GM18907 (cell line): ENCODE measurements around the gene UBAC1.
"Not testable (repeated sequence)": the region's sequence is repeated elsewhere in the genome, so short reads cannot be mapped to it uniquely, and the experiment has no call there.

Experiments
- ATAC-seq: cut with Tn5 transposase; IDR thresholded peaks from one replicate; pipeline ENCODE4 v1.9.1; 2021; ENCODE audit warnings: mild to moderate bottlenecking, moderate library complexity; ENCODE audit not compliant: unreplicated experiment

The UBAC1 gene

DNA sequence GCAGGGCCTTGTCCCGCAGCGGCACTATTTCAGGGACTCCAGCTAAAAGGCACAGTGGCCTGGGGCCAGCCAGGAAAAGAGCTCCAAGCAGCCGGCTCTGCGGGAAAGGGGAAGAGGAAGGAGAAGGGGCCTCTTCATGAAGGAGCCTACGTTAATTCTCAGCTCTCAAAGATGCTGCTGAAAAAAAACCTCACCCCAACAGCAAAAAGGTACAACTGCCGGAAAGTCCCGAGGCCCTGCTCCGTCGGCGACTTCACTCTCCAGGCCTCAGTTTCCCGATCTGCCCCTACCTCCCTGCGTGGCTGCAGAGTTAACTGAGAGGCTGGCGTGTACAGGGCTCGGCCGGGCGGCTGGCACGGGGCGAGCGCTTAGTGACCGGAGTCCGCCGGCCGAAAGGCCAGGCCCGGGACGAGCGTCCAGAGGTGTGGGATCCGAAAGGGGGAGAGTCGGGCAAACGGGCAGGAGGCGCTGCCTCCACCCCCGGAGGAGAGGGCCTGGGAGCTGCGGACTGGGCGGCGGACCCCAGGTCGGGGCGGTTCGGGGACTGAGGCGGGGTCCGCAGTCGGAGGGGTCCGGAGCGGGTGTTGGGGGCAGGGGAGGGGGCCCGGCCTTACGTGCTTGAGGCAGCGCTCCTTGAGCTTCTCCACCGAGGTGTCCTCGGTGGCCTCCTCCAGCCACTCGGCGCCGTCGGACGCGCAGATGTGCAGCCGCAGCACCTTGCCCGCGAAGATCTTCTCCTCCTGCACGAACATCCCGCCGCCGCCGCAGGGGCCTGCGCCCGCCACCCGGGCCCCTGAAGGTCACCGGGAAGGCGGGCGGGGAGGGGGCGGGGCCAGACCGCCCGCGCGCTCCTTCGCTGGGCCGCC, 529 bp downstream of the UBAC1 start:
- ATAC-seq, result peak; percentile 15

DNA sequence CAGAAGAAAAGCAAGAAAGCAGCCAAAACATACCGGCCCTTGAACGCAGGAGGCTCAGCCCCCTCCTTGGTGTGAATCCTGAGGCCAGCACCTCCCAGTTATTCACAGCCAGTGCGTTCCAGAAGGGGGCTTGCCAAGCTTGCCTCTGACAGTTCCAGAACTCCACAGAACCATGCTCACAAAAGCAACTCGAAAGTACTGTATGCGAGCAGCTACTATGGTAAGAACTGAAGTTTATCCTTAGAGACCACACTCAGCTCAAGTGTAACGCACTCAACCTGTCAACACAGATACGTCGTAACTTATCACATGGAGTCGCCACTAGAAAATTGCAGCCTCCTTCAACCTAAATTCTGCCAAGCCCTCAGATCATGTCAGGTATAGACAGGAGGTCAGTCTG, 1.4 kb downstream of the UBAC1 start:
- no peak for ATAC-seq

DNA sequence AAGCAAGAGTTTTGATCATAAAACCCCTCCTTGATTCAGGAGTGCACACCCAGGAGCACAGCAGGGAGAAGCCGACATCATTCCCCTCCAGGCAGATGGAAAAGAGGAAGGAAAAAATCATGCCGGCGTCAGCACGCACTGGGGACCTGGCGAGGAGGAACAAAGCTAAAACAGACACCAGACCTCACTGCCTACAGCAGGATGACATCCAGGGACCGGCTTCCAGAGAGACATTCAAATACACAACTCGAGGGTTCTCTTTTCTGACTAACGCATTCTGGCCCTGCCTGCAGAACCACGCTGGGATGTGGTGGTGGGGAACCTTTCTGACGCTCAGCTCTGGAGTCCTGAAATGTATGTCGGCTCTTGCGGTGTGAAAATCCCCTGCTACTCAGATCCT, 2.7 kb downstream of the UBAC1 start:
- ATAC-seq, result no peak

DNA sequence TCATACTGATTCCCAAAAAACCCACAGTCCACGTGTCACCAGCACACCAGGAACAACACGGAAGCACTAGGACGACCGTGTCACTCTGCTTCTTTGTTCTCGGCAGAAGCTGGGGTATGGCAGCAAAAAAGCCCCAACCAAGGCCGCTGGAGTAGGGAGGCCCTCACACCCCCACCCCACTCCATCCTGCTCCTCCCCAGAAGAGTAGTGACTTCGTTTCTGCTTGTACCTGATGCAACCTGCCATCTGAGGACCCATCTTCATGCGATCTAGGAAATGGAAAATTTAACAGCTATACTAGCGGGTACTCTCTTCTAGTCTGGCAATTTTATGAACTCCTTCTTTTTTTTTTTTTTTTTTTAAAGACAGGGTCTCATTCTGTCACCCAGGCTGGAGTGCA, 3.7 kb downstream of the UBAC1 start:
- ATAC-seq, result no peak

DNA sequence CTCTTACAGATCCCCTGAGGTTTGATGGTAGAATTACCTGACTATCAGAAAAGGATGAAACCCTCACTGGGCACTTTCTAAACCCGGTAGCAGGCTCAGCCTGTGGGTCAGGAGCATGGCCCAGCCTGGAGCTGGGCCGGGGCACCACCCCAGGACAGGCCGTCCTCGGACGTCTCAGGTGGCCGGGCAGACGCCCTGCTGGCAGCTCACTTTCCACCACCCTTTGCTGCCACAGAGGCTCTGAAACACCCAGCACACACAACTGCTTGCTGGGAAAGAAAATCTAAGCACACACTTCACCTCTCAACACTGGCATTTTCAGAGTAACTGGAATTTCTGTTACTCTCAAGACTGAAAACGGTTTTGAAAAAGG, 4.4 kb downstream of the UBAC1 start:
- no peak for ATAC-seq

DNA sequence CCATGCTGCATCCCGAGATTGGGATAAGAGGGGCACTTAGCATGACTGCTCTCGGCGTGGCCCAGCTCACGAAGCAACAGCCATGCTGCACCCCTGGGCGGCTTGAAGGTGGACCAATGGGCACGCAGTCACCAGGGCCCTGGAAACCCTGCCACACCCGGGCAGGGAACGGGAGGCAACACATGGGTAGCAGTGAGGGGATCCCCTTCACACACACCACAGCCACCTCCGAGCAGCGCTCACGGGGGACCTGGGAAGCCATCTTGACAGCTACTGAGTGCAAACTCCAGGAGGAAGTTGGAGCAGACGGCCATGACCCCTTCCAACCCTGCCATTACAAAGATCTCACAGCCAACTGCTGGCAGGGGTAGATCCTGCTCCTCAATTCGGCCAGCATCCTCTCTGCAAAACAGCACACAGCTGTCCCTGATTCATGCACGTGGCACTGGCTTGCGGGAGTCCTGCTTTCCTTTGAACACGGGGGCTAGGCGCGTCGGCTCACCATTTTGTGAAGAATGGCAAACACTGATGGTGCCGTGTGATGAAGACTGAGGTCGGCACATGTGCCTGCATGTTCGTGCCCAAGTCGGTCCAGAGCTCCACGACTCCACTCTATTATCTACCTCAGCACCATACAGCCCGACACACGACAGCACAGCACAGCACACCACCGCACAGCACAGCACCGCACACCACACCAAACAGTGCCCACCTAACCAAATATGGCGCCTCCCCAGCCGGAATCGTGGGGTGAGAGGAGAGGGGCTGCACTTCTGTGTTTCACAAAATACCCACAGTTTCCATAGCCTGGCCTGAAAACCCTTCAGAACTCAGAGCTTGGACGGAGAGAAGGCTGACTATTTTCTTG, 5.0 kb downstream of the UBAC1 start:
- no peak for ATAC-seq

DNA sequence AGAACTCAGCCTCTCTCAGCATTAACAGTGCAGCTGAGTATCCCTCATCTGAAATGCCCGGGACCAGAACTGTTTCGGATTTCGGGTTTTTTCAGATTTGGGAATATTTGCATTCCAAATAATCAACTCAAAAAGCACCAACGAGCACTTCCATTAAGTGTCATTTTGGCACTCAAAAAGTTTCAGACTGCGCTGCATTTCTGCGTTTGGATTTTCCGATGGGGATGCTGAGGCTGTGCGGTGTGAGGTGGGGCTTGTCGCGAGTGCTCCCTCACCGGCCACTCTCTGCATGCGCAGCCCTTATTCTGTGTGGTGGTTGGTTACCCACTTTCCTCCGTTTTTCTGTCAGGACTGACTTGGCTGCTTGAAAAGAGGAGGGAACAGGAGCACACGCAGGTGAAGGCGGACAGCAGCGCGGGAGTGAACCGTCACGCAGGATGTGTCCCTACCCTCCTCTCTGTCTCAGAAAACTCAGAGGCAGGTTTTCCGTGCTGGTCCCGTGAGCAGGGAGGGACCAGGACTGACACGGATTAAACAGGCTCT, 8.4 kb downstream of the UBAC1 start:
- ATAC-seq, result no peak

DNA sequence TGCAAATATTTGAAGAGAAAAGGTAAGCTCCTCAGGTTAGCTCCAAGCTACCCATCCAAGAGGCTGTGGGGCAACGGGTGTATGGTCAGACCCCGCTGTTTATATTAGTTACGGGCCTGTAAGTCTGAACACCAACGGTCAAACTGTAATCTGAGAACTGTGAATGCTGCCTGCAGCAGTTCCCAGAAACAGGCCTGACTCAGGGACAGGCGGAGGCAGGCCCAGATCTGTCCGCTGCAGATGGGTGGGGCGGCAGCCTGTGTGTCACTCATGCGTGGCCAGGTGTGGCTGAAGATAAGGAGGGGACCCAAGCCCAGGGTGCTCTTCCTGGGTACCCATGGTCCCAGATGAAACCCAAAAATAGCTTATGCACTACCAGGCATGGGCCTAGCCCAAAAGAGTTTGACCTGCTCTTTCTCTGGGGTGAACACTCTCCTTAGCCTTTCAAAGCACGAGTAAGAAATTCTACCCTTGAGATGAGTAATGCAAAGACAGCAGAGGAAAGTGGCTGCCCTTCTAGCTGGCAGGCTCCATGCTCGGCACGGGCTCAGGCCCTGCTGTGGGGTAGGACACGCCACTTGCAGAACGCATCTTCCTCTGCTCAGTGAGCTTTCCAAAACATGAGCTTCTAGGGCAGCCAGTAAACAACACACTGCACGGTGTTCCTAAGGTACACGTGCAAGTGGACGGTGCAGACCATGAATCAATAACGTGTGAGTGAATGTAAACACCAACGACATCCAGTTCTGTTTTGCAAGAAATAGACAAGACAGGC, 9.1 kb downstream of the UBAC1 start:
- ATAC-seq, result no peak

DNA sequence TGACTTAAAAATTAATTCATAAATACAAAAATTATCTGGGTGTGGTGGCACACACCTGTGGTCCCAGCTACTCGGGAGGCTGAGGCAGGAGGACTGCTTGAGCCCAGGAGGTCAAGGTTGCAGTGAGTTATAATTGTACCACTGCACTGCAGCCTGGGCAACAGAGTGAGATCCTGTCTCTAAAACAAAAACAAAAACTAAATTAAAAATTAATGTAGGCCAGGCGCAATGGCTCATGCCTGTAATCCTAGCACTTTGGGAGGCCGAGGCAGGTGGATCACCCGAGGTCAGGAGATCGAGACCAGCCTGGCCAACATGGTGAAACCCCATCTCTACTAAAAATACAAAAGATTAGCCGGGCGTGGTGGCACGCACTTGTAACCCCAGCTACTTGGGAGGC, 9.9 kb downstream of the UBAC1 start:
- ATAC-seq, result not testable (repeated sequence)

DNA sequence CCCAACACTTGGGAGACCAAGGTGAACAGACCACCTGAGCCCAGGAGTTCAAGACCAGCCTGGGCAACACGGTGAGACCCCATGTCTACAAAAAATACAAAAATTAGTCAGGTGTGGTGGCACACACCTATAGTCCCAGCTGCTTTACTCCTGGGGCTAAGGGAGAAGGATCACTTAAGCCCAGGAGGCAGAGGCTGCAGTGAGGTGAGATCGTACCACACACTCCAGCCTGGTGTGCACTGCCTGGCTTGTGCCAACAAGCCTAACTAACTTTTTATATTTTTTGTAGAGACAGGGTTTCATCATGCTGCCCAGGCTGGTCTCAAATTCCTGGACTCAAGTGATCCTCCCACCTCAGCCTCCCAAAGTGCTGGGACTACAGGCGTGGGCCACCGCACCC, 10.3 kb downstream of the UBAC1 start:
- not testable (repeated sequence) for ATAC-seq

DNA sequence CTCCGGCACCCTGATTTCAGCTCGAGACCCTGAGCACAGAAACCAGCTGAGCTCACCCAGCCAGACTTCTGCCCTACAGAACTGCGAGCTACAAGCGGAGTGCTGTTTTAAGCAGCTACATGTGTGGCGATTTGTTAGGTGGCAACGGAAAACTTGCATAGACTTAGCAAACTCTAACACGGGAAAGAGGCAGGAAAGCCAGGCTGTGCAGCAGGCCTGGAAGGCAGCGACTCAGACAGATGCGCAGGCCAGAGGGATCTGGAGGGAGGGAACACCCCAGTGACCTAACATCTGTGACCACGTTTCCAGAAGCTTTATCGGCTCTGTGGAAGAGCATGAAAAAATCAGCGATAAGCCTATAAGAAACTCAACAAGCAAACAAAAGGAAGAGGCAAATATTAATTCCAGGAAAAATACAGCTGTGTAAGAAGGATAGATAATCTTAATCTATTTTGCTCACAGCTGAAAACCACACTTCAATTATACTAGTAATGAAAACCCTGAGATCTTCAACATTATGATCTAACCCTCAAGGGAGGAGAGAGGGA, 11.0 kb downstream of the UBAC1 start:
- ATAC-seq, result no peak

DNA sequence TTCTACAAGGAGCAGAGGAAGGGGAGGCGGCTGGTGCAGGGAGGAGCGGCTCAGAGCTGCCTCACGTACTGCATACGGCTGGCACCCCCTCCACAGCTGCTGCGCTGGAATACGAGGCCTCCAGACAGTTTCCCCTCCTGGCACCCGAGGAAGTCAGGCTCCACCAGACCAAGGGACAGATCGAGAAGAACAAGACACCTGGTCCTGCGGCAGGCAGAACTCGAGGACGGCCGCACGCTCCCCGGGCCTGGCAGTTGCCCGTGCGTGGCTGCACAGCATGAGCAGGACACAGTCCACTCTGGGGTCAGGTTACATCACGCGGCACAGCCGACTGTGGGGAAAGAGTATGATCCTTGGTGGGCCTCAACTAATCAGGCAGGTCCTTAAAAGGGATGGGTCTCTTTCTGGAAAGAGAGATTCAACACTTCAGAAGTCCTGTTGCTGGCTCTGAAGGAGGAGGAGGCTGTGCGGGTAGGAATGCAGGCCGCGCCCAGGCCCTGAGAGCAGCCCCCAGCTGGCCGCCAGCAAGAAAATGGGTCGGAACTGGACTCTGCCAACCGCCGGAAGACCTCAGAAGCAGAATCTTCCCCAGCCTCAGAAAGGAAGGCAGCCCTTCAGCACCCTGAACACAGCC, 11.6 kb downstream of the UBAC1 start:
- no peak for ATAC-seq

DNA sequence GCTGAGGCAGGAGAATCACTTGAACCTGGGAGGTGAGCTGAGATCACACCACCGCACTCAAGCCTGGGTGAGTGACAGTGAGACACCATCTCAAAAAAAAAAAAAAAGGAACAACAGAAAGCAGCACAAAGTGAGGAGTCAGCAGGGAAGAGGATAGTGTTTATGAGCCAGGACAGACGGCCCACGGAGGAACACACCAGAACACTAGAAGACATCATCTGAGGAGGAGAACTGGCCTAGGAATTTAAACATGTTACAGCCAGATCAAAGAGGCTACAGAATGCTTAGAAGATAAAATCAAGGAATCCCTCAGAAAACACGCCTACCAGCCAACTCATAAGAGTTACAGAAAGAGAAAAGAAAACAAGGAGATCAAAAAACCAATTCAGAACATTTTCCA, 12.2 kb downstream of the UBAC1 start:
- ATAC-seq, result no peak

DNA sequence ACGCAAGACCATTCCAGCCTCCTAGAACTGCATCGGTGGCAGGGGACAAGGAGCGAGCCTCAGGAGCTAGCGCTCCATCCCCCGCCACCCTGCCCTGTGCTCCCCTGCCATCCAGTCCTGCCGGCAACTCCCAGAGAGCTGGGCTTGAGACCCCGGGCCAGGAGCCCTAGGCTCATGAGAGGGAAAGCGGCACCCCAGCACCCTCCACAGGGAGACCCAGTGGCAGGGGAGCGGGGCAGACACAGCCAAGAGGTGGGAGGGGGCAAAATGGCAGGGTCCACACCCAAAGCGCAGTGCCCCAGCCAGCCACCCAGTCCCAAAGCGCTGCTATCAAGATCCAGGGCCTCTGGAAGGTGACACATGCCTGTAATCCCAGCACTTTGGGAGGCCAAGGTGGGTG, 12.7 kb downstream of the UBAC1 start:
- no peak for ATAC-seq

DNA sequence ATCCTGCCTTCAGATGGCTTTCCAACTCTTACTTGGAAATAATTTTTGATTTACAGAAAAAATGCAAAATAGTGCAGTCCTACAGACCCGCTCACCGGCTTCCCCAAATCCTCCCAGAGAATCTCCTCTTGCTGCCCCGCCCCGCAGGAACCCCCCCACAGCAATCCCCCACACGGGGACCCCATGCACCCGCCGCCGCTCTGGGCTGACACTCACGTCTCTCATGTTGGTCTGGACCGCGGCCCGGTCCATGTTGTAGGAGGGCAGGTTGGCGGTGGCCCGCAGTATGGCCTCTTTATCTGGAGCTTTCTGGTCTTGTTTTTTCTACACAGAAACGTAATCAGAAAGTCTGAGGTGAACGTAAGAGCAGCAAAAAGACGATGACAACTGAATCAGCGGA, 13.6 kb downstream of the UBAC1 start:
- no peak for ATAC-seq

DNA sequence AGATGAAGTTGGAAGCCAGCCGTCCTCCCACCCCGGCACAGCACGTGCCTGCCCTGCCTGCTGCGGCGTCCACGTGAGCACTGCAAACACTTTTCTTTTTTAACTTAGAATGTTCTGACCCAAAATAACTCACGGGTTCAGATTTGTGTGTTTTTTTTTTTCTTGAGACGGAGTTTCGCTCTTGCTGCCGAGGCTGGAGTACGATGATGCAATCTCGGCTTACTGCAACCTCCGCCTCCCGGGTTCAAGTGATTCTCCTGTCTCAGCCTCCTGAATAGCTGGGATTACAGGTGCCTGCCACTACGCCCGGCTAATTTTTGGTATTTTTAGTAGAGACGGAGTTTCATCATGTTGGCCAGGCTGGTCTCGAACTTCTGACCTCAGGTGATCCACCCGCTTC, 14.1 kb downstream of the UBAC1 start:
- ATAC-seq, result not testable (repeated sequence)

DNA sequence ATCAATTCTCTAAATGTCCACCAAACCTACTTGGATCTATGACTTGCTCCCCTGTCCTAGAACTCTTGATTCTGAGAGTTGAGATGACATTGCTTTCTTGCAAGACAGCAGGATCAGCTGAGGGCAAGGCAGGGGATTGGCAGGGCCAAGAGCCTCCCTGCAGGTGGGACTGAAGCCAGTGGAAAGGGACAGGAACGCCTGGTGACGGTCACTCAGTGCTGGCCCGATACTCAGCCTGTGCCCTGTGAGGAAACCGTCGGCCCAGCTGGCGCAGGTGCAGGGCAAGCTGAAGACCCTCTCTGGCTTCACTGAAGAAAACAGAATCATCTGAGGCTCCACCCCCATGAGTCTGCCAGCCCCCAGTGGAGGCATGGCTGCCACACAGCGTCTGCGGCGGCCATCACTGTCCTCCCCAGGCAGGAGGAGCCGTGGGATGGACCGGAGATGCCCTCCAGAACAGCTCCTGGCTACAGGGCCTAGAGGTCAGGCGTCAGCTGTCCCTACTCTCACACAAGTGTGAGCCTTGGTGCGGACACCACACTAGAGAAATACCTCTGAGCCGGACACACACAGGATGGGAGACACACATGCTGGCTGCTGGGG, 14.7 kb downstream of the UBAC1 start:
- no peak for ATAC-seq

DNA sequence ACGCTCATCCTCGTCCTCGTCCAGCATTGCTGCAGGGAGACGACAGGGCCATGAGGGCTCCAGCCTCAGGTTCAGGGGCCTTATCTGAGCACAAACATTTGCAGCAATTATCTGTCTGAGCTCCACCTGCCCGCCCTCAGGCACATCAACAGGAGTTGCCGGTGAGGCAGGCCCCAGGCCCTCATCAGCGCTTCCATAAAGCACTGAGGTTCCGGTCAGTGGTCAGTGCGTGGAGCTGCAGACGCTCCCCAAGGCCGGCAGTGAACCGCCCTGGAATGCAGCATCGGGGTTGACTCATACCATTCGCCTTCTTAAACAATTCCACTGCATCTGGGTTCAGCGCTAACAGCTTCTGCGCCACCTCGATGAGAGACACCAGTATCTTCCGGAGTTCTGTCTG, 15.2 kb downstream of the UBAC1 start:
- ATAC-seq, result no peak

DNA sequence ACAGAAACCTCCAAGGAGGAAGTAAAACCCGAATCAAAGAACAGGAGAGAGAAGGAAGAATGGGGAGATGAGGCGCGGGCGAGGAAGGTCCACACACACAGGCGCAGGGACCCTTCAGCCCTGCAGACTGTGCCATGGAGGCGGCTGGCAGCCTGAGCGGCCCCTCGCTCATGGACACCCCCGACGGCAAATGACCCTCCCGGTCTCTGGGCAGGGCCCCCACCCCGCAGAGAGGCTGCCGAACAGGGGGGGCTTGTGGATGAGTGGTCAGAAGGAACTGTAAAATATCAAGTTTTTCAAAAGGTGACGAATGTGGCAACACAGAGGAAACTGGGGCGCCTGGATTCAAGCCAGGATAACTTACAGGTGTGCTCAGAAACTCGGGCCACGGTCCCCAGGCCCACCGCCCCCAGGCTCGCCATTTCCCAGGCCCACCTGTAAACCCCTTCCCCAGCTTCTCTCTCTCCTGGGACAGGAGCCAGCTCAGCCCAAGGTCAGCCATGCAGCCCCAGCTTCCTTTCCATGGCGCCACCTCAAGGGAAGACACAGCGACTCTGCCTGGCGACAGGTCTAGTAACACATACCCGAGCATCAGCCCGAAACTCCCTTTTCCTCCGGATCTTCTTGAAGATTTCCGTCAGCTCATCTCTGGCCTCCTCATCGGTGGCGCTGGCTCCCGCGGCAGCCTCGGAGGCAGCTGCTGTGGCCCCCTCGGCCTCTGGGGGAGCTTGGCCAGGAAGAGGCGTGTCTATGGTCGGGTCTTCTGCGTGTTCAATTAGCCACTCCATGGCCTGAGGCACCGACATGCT, 16.5 kb downstream of the UBAC1 start:
- no peak for ATAC-seq
